ENCODE results near the gene PITRM1. TPM values are rescaled to one million over a fixed set of nuclear protein-coding genes. Genes with fewer than 3 reads are reported as not detected.

The PITRM1 gene
- total RNA-seq, 2 donors from 2014 or later, result 43.7 to 52.3 TPM

GRCh38 chr10:3132036-3133025 is 40.3 kb downstream of the PITRM1 start:
- H3K9ac ChIP-seq (ENCODE audit: low read depth in 2 of 2, low read length in 2 of 2), result no peak overlapping the region
- no peaks in the 10 kb centered on the region for H3K9me3 ChIP-seq
- no peaks in the 10 kb centered on the region for H3K27me3 ChIP-seq
- DNase-seq, result no peak
- H3K4me3 ChIP-seq, result no peak overlapping the region
- no peaks in the 10 kb centered on the region for H3K36me3 ChIP-seq
- no peak overlapping the region for H3K27ac ChIP-seq
- intact Hi-C loops (cut with DNase I), result no loop called here
- no peaks in the 10 kb centered on the region for H3K4me1 ChIP-seq
- no peak for TF ChIP-seq CTCF (IDR thresholded peaks at IDR 0.05)

- no peak for TF ChIP-seq CTCF (IDR thresholded peaks at IDR 0.05)
- Histone ChIP-seq H3K27ac (no peak overlapping the region), H3K9me3 (no peaks in the 10 kb centered on the region), H3K27me3 (no peaks in the 10 kb centered on the region), H3K9ac (ENCODE audit: low read depth in 2 of 2, low read length in 2 of 2) (no peak overlapping the region), H3K4me3 (no peak overlapping the region), H3K4me1 (no peaks in the 10 kb centered on the region), H3K36me3 (no peaks in the 10 kb centered on the region)
- intact Hi-C loops (cut with DNase I), result no loop called here
- no peak for DNase-seq
These were observed 41.5 kb downstream of the PITRM1 start for GRCh38 chr10:3131098-3131497.

GRCh38 chr10:3129581-3130340 is 42.8 kb downstream of the PITRM1 start:
- DNase-seq, result no peak
- intact Hi-C loops (cut with DNase I), result no loop called here
- Histone ChIP-seq H3K4me1 (no peaks in the 10 kb centered on the region), H3K36me3 (no peaks in the 10 kb centered on the region), H3K9me3 (no peaks in the 10 kb centered on the region), H3K27ac (no peak overlapping the region), H3K27me3 (no peaks in the 10 kb centered on the region), H3K9ac (ENCODE audit: low read depth in 2 of 2, low read length in 2 of 2) (no peak overlapping the region), H3K4me3 (no peak overlapping the region)
- no peak for TF ChIP-seq CTCF (IDR thresholded peaks at IDR 0.05)

- H3K4me1 ChIP-seq, result no peaks in the 10 kb centered on the region
- DNase-seq, result no peak
- no peaks in the 10 kb centered on the region for H3K36me3 ChIP-seq
- H3K9me3 ChIP-seq, result no peaks in the 10 kb centered on the region
- H3K4me3 ChIP-seq, result no peak overlapping the region
- no peak overlapping the region for H3K9ac ChIP-seq (ENCODE audit: low read depth in 2 of 2, low read length in 2 of 2)
- H3K27ac ChIP-seq, result no peak overlapping the region
- TF ChIP-seq CTCF (IDR thresholded peaks at IDR 0.05), result no peak
- intact Hi-C loops (cut with DNase I), result no loop called here
- no peaks in the 10 kb centered on the region for H3K27me3 ChIP-seq
These were observed 44.0 kb downstream of the PITRM1 start for GRCh38 chr10:3128379-3129130.

GRCh38 chr10:3127921-3128320 is 44.7 kb downstream of the PITRM1 start:
- intact Hi-C loops (cut with DNase I), result no loop called here
- Histone ChIP-seq H3K9me3 (no peaks in the 10 kb centered on the region), H3K27ac (no peak overlapping the region), H3K27me3 (no peaks in the 10 kb centered on the region), H3K9ac (ENCODE audit: low read depth in 2 of 2, low read length in 2 of 2) (no peak overlapping the region), H3K4me1 (no peaks in the 10 kb centered on the region), H3K36me3 (peaks cover 2% of the 10 kb centered on the region), H3K4me3 (no peak overlapping the region)
- no peak for DNase-seq
- TF ChIP-seq CTCF (IDR thresholded peaks at IDR 0.05), result no peak
